GM19463 (cell line): ENCODE data around the gene PDE2A.
"Not testable (repeated sequence)": the region's sequence is repeated elsewhere in the genome, so short reads cannot be mapped to it uniquely, and the experiment has no call there.

Experiments used
- ATAC-seq: cut with Tn5 transposase; IDR thresholded peaks from one replicate; pipeline ENCODE4 v1.9.1; 2021; ENCODE audit warnings: mild to moderate bottlenecking, moderate library complexity; ENCODE audit not compliant: unreplicated experiment

The PDE2A gene

DNA sequence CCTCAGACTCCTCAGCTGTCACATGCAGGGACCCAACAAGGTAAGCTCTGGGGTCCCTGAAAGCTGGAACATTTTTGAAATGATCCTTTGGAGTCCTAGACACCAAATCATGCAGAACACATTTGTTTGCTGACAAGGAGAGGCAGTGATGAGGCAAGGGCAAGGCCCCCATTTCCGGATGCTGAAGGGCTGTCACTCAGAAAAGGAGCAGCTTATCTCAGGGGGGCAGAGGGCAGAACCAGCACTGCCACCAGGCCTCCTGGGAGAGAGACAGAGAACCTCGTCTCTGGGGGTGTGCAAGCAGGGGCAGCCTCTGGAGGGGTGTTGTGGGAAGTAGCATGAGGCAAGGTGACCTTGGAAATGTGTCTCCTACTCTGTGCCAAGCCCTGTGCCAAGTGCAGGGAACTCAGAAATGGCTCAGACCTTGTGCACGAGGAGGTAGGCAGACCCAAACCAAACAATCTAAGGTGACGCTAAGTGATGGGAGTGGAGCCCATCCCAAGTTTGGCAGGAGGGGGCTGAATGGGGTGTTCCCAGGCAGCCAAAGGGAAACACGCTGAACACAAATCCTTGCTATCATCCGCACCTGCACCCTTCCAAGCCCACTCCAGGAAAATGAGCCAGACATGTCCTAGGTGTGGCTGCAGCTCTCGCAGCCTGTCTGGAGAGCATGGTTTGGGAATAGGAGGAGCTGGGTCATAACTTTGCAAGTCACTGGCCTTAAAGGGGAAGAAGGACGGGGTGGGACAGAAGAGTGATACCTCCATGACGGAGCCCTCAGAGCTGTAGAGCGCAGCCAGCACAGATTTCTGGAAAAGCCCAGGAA lies 94.2 kb downstream of the PDE2A start:
- ATAC-seq = no peak

- no peak for ATAC-seq
These were observed 95.0 kb downstream of the PDE2A start for GRCh38 chr11:72578991-72579815.

GRCh38 chr11:72578566-72578965 lies 95.7 kb downstream of the PDE2A start:
- no peak for ATAC-seq

- ATAC-seq = no peak
These were observed 96.2 kb downstream of the PDE2A start for GRCh38 chr11:72578051-72578450.

DNA sequence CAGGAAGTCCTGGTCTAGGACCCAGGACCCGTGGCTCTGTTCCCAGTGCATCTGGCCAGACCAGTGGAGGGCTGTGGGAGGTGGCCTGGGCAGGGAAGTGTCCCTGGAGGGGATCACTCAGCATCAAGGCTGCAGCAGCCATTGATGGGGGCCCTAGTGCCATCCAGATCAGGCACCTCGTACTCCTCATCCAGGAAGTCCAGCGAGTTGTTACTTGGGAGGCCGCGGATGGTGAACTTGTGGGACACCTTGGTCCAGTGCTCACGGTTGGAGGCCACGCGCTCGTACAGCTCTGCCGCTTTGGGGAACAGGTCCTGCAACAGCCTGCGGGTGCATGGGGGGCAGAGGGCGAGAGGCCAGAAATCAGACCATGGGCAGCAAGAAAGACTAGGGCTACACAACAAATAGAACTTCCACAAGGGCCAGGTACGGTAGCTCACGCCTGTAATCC lies 96.9 kb downstream of the PDE2A start:
- ATAC-seq = no peak

DNA sequence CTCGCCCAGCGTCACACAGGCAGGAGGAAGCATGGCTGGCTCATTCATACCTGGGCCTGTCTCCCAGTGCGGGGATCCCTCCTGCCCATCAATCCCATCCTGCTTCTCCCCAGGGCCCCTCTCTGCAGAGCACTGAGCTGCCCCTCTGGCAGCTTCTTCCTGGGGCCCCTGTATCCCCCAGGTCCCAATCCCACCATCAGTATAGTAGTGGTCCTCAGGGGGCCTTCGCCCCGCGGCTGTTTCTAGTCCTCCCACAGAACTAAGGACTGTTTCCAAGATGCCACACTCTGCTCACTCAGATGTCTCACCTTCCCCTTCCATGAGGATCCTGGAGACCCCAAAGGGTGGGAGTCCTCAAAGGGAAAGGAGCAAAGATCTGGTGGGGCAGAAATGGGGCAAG lies 97.6 kb downstream of the PDE2A start:
- no peak for ATAC-seq

GRCh38 chr11:72576243-72576595 lies 98.0 kb downstream of the PDE2A start:
- ATAC-seq = no peak

DNA sequence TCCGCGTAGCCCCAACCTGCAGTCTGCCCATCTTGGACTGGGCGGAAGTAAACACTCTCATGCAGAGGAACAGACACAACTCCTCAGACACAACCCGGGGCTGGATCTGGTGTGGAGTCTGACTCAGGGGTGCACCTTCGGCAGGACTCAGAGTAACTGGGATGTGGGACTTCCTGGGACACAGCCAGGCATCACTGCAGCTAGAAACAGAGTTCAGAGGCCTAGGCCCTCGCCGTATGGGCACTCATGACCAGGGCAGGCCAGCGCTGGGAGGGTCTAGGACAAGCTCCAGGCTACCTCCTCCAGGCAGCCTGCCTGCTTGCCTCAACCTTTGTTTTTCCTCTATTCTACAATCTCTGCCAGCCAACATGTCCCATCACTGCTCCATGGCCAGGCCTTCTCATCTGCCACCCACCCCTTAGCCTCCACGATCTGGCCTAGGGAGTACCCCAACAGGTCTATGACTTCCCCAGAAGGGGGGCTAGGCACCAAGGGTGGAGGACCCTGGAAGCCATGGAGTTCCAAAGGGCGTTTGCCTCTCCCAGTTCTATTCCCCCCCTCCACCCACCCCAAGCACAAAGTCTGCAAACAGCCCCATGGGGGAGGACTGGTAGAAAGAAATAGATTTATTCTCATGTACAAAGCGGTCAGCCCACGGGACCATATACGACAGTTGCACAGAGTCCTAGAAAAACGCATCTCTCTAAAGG lies 98.5 kb downstream of the PDE2A start:
- ATAC-seq = no peak

DNA sequence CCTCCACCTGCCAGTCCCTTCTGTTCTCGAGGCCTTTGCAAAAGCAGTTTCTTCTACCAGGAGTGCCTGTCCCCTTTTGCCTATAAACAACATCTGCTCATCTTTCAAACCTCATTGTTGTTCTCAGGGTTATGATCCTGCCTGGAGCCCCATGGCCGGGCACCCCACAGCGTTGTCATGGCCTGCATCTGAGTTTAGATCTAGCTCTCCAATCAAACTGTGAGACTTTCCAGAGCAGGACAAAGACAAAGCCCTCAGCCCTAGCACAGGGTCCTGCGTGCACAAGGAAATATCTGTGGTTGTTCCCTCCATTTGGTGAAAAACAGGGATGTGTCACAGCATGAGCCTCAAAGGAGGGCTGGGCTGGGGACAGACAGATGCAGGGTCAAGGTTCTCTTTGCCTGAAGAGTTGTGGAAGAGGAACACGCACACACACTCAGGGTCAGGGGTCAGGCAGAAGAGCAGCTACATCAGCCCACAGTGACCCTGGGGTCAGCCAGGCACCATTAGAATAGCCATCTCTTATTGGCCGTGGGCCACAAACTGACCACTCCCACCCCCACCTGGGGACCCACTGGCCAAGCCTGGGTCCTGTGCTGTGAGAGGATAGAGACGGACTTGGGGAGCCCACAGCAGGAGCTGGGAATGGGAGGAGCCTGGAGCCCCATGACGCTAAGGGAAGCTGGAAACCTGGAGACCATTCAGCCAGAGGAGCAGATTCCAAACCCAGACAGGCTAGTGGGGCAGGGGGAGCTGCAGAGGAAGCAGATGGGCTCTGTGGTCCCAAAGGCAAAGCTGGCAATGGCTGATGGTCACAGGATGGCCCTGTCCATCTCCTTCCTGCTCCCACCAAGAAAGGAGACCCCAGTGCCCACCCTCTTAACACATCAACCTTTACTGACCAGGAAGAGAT lies 99.4 kb downstream of the PDE2A start:
- ATAC-seq = no peak

- ATAC-seq = no peak
These were observed 100.3 kb downstream of the PDE2A start for GRCh38 chr11:72573855-72574445.

GRCh38 chr11:72573072-72573854 lies 101.0 kb downstream of the PDE2A start:
- ATAC-seq = no peak

- not testable (repeated sequence) for ATAC-seq
These were observed 101.7 kb downstream of the PDE2A start for GRCh38 chr11:72572540-72572939.

DNA sequence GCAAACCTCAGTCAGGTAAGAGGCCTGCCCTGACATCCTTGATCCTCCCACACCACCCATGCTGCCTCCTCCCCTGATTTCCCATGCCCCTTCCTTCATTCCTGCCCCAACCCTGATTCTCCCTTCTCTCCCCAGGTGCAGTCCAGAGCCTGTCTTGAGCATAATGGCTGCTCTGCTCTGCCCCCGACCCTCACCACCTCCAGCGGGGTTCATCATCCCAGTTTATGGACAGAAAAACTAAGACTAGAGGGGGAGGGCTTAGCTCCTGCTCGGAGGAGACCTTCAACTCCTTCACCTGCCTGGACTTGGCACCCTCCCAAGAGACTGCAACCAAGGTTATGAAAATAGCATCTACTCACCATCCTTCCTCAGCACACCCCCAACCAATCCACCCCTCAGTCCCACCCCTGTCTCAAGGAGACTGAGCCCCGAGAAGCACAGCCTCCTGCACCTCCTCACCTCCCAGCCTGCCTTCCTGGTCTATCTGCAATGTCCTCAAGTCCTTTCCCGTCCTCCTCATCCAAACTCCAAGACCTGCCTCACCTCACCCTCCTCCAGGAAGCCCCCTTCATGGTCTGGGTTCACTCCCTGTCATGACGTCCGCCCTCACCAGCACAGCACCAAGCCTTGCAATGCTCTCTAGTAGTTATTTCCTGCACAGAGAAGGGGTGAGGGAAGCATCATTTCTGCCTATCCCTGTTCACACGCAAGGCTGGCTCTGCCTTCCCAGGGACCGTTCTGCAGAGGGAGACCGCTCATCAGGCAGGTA lies 103.1 kb downstream of the PDE2A start:
- ATAC-seq = no peak

DNA sequence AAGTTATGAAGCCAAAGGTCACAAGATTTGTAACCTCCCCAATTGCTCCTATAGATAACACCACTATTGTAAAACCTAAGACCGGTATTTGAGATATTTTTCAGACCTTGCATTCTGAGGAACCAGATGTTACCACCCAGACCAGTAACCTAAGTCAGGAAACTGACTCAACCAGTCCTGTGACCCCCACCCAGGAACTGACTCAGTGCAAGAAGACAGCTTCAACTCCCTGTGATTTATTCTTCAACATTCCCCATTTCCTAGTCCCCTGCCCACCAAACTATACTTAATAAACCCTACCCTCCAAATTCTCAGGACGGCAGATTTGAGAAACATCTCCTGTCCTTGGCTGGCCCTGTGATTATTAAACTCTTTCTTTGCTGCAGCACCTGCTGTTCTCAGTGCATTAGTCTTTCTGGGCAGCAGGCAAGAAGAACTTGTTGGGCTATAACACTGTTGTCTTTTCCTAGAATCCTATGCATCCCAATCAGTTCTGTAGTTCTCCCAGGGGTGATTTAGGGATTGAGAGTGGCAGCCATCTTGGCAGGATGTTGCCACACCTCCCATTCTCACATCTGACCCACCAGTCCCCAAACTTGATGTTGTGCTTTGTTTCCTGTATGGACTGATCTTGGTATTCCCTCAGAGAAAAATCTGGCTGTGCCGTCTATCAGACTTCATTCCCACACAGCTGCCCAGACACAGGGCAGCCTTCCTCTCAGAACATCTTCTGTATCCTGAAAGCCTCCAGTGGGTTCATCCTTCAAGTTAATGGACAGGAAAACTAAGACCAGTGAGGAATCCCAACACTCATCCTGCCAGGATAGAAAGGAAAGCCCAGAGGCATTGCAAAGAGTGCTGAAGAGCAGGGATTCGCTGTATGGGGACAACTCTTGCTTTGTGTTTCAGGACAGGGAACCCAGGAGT lies 104.0 kb downstream of the PDE2A start:
- no peak for ATAC-seq

- ATAC-seq = no peak
These were observed 105.4 kb downstream of the PDE2A start for GRCh38 chr11:72568861-72569260.

DNA sequence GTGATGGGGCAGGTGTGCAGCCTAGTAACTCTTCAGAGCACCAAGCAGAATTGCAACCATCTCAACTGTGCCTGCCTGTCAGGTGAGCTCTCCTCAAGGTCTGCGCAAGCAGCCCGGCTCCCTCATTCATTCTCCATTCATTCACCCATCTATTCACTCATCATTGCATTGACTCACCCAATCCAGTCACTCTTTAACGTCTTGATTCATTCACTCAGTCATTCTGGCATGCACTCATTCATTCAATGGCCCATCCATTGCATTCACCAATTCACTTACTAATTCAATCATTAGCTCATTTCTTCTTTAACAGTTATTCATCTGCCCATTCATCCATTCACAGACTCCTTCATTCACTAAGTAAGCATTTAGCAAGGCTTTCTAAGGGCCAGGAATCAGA lies 111.8 kb downstream of the PDE2A start:
- ATAC-seq = no peak

GRCh38 chr11:72561856-72562255 lies 112.4 kb downstream of the PDE2A start:
- ATAC-seq = no peak
